PFSK-1 (cell line): ENCODE data around the gene HBZ.

Experiments used
- POLR2AphosphoS5 ChIP-seq: IDR thresholded peaks from 2 replicates; pipeline ENCODE4 v1.6.1; 2012; ENCODE audit warnings: low read depth, mild to moderate bottlenecking, control low read depth, low read length, moderate library complexity
- REST ChIP-seq, 2 experiments: IDR thresholded peaks; 2 replicates each; pipeline versions ENCODE4 v1.6.1 to v1.8.0; 2011 to 2012; ENCODE audit warnings: low read depth in 2 of 2, low read length in 2 of 2, control low read depth in 1 of 2, inconsistent platforms in 1 of 2, mild to moderate bottlenecking in 1 of 2, moderate library complexity in 1 of 2; ENCODE audit not compliant: insufficient read depth in 1 of 2
- SIN3A ChIP-seq: IDR thresholded peaks from 2 replicates; pipeline ENCODE4 v1.6.1; 2012; ENCODE audit warnings: mild to moderate bottlenecking, low read length, moderate library complexity, borderline replicate concordance; ENCODE audit not compliant: insufficient read depth
- TAF1 ChIP-seq: IDR thresholded peaks from 2 replicates; pipeline ENCODE4 v1.6.1; 2012; ENCODE audit warnings: low read length, control low read depth, borderline replicate concordance; ENCODE audit not compliant: insufficient read depth

GRCh38 chr16:132120-132519, 20.3 kb upstream of the HBZ start:
- TF ChIP-seq REST (IDR thresholded peaks at IDR 0.05; ENCODE audit: insufficient read depth in 1 of 2, low read depth in 2 of 2, low read length in 2 of 2), result no peak
- TF ChIP-seq POLR2AphosphoS5, result no peak
- TF ChIP-seq TAF1, result no peak
- no peak for TF ChIP-seq SIN3A
